Sigmoid colon (tissue), 4 donors: ENCODE data around the gene SI.

Source experiments
- POLR2A ChIP-seq, 2 donors: fragments of 450-650 bp; IDR thresholded peaks; one replicate each; pipeline ENCODE4 v1.6.1; 2016; ENCODE audit warnings: antibody characterized with exemption in 2 of 2, mild to moderate bottlenecking in 2 of 2, moderate library complexity in 2 of 2
- POLR2AphosphoS5 ChIP-seq, 4 donors: sonication (generic); formaldehyde crosslinking; IDR thresholded peaks; one replicate each; pipeline ENCODE4 v1.6.1; 2017; ENCODE audit warnings: antibody characterized with exemption in 4 of 4

DNA sequence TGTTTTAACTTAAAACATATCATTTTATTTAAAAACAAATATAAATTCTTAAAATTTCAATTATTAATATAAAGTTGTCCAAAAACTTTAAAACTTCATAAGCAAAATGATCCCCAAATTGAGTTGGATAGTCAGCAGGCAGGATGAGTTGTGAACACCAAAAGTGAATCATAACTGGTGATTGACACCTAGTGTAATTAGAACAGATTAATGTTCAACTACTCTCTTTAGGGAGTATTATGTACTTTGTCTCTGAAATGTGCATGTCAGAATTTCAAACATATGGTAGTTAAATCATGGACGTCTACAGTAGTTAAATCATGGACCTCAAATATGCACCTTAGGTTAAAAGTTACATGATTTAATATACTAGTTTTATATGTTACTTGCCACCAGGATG is 2.9 kb upstream of the SI start:
- TF ChIP-seq POLR2A (IDR thresholded peaks at IDR 0.05) (no peak), POLR2AphosphoS5 (IDR thresholded peaks at IDR 0.05) (no peak)
